Ishikawa (cell line): ENCODE data around the gene SLC37A1.

Experiments
- CEBPB ChIP-seq: IDR thresholded peaks from 2 replicates; pipeline ENCODE4 v1.6.1; 2012
- CREB1 ChIP-seq: IDR thresholded peaks from 2 replicates; pipeline ENCODE4 v1.6.1; 2012; ENCODE audit warnings: low read depth
- EP300 ChIP-seq: IDR thresholded peaks from 2 replicates; pipeline ENCODE4 v1.6.1; 2012; ENCODE audit warnings: borderline replicate concordance
- FOXM1 ChIP-seq: IDR thresholded peaks from 2 replicates; pipeline ENCODE4 v1.6.1; 2012; ENCODE audit warnings: low read depth, borderline replicate concordance
- MAX ChIP-seq: IDR thresholded peaks from 2 replicates; pipeline ENCODE4 v1.6.1; 2012
- RAD21 ChIP-seq: IDR thresholded peaks from 2 replicates; pipeline ENCODE4 v1.6.1; 2012; ENCODE audit warnings: low read depth
- REST ChIP-seq: IDR thresholded peaks from 2 replicates; pipeline ENCODE4 v1.6.1; 2012; ENCODE audit warnings: low read depth, mild to moderate bottlenecking
- TCF12 ChIP-seq: IDR thresholded peaks from 2 replicates; pipeline ENCODE4 v1.6.1; 2012; ENCODE audit warnings: low read depth
- YY1 ChIP-seq: IDR thresholded peaks from 2 replicates; pipeline ENCODE4 v1.6.1; 2012; ENCODE audit warnings: low read depth

DNA sequence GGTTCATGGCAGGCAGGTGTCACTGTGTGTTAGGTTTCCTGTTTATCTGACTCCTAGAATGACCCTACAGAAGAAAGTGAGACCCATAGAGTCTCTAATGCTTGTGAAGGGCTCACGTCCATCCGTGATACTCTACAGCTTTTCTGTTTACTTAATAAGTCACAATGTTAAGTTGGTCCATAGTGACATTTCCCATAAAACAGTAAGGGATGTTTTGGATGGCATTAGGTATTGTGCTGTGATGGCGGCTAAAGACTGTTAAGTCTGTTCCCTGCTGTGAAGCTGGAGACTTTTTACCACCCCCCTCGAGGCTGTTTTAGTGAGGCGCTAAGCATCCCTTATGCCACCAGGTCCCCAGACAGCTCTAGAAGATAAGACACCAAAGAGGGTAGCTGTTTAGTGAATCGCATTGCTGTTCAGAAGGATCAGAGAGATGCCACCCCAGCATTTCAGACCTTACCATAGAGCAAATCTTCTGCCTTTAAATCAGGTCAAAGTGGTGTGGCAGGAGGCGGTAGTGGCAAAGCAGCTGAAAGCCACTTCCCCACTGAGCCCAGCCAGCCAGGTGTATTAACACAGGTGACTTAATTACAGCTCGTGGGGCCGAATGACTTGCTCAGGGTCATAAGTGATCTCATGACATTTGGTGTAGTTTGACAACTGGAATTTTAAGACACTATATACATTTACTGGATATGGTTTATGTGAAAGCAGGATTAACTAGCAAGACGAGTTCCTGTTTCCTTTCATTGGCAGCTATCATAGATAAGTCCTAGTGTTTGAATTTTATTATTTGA lies 25.0 kb downstream of the SLC37A1 start:
- TF ChIP-seq MAX (no peak), TCF12 (no peak), CEBPB (no peak), RAD21 (no peak), FOXM1 (no peak), YY1 (no peak), REST (no peak), EP300 (no peak), CREB1 (no peak)
